Muscle layer of colon (tissue), 2 donors: ENCODE measurements around the gene HOXB2.

Experiments
- H3K27ac ChIP-seq: one replicate; pipeline ENCODE4 v1.7.0; 2013; ENCODE audit warnings: low read depth, mild to moderate bottlenecking, low read length, moderate library complexity
- H3K27me3 ChIP-seq, 2 donors: one replicate each; pipeline ENCODE4 v1.7.0; 2013; ENCODE audit warnings: low read length in 2 of 2, mild to moderate bottlenecking in 2 of 2; ENCODE audit not compliant: insufficient read depth in 2 of 2, control insufficient read depth in 1 of 2
- H3K36me3 ChIP-seq: one replicate; pipeline ENCODE4 v1.7.0; 2013; ENCODE audit warnings: mild to moderate bottlenecking, low read length; ENCODE audit not compliant: insufficient read depth
- H3K4me1 ChIP-seq: one replicate; pipeline ENCODE4 v1.7.0; 2013; ENCODE audit warnings: mild to moderate bottlenecking, low read length; ENCODE audit not compliant: insufficient read depth
- H3K4me3 ChIP-seq, 2 donors: one replicate each; pipeline ENCODE4 v1.7.0; 2013; ENCODE audit warnings: low read length in 2 of 2, low read depth in 1 of 2, mild to moderate bottlenecking in 1 of 2, moderate library complexity in 1 of 2
- H3K9ac ChIP-seq: one replicate; pipeline ENCODE4 v1.7.0; 2013; ENCODE audit warnings: low read length
- H3K9me3 ChIP-seq: one replicate; pipeline ENCODE4 v1.7.0; 2013; ENCODE audit warnings: mild to moderate bottlenecking, low read length
- donor health status: abdominal sarcoma.
- donor health status: Adenocarcinoma of cecum.

HOXB2 gene

DNA sequence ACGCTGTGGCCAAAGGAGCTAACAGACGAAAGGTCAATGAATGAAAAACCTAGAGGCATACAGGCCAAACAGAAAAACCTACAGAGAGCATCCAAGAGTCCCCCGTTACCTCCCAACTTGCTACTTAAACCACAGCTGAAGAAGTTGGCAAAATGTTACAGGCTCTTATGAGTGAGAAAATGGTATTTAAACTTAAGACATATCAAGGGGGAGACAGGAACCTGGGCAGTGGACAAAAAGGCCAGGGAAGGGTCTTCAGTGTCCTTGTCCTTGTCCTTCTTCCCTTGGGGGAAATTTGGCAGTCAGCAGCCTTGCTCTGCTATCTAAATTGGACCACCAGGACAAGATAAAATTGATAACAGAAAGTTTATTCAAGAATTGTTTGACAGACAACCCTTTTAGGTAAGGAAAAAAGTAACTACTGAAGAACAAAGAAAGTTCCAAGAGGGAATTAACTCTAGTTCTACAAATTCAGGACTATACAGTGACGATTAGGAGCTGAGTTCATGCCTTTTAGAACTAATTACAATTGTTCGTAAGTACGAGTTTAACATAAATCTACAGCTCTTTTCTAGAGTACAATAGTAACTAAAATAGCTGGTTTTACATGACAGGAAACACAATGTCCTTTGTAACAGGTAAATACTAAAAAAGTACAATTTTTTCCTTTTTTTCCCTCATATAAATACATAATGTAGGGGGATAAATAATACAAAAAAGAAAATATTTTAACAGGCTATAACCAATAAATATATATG, 3.8 kb upstream of the HOXB2 start:
- Histone ChIP-seq H3K9ac (peak overlapping the region; percentile 71), H3K27me3 (no peaks in the 10 kb centered on the region), H3K4me1 (peaks cover 80% of the 10 kb centered on the region), H3K27ac (peak overlapping the region; percentile 99), H3K9me3 (no peaks in the 10 kb centered on the region), H3K4me3 (peak overlapping the region in 1 of 2 donors; percentile 41), H3K36me3 (peaks cover 7% of the 10 kb centered on the region)

DNA sequence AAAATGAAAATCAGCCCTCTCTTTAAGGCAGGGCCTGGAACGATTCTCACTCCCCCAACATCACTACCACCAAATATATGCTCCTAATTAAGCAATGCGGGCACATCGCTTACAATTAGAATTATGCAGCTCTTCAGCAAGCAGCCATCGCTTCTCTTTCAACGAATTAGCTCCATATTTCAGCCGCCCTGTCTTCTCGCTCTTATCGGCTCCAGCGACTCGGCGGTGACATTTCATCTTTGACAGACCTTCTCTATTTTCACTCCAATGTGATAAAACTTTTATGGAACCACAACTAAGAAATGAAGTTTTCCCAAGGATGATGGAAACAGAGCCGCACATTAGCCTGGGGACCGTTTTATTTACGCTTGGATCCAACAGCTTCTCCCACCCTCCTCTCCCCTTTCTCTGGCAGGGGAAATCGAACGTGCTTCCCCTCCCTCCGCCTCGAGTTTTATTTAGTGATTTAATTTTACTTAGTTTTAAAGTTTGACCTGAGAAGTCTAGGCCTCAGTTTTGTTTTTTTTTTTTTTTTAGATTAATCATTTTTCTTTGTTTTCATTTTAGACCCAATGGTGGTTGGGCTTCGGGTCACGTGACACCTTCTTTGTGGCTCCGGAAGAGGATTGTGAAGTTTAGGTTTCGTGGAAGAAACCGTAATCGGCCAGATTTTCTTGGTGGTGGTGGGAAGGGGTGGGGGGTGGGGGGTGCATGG, 3.1 kb upstream of the HOXB2 start:
- no peaks in the 10 kb centered on the region for H3K27me3 ChIP-seq
- H3K36me3 ChIP-seq, result peaks cover 7% of the 10 kb centered on the region
- peak overlapping the region; percentile 71 for H3K9ac ChIP-seq
- H3K4me1 ChIP-seq, result peaks cover 72% of the 10 kb centered on the region
- peak overlapping the region; percentile 99 for H3K27ac ChIP-seq
- H3K4me3 ChIP-seq, result peak overlapping the region; percentile 6 to 49
- H3K9me3 ChIP-seq, result no peaks in the 10 kb centered on the region

DNA sequence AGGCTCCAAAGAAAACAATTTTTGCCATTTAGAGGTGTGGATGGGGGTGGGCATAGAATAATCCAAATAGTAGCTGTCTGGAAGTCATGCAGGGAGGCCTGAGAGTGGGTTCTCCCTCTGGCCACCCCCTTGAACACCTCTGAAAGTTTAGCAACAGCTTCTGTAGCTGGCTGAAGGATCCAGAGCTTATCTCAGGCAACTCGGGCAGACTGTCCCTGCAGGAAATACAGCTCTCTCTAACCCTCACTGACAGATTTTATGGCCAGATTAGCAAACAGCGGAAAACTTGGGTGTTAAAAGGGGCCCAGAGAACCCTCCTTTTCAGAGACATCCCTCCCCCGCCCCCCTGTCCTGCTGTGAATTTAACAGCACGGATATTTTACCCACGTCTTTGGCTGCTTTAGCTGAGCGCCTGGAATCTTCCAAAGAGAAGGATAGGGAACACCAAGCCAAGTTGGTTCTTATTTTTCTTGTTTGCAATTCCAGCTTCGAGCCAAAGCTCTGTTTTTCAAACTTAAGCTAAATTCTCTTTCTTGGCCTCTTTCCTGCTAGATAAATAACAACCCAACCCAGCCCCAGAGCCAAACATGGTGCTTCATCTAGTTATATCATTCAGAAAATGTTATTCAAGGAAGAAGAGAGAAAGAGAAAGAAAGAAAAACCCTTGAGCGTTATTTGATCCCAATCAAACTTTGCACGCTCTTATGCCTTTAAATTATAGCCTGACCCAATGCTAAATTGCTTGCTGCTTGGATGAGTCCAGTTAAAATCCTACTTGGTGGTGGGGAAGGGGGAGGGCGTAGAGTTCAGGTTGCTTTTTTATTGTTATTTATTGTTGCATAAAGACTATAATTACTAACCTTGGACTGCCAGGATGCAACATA, 2.3 kb upstream of the HOXB2 start:
- peak overlapping the region; percentile 99 for H3K27ac ChIP-seq
- no peaks in the 10 kb centered on the region for H3K9me3 ChIP-seq
- H3K4me3 ChIP-seq, result peak overlapping the region; percentile 6 to 49
- H3K36me3 ChIP-seq, result peaks cover 7% of the 10 kb centered on the region
- H3K4me1 ChIP-seq, result peaks cover 66% of the 10 kb centered on the region
- H3K9ac ChIP-seq, result peak overlapping the region; percentile 31
- H3K27me3 ChIP-seq, result no peaks in the 10 kb centered on the region

DNA sequence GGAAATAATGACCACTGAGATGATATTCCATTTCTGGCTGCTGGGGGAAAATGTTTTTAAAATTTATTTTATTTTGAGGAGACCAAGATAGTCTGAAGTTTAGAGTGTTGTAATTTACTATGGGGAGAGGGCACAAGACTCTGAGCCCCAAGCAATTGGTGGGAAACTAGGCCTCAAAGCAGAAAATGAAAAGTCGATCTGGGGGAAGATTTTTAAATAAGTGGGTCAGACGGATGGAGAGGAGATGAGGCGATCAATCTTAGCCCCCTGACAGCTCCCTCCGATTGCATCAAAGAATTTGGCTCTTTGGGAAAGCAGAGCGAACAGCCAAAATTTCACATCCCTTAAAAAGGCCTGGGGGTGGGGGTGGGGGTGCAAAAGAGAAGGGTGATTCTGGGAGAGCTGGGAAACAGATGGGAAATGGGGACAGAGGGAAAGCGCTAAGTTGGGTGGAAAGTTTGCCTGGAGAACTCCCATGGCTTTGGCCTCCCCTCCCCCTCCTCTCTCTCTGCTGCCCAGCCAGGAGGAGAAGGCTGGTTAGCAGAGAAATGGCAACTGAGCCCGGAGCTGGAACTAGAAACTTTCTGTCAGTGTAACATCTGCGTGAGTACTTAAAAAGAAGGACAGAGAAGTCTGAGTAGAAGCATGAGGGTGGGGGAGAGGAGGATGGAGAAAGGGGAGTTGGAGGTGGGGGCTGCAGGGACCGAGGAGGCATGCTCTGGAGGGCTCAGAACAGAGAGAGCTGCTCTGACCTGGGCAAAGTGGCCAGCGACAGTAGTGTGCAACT, 1.4 kb upstream of the HOXB2 start:
- H3K4me1 ChIP-seq, result peaks cover 58% of the 10 kb centered on the region
- H3K36me3 ChIP-seq, result peaks cover 7% of the 10 kb centered on the region
- peak overlapping the region in 1 of 2 donors; percentile 49 for H3K4me3 ChIP-seq
- H3K9ac ChIP-seq, result peak overlapping the region; percentile 31
- H3K27me3 ChIP-seq, result no peaks in the 10 kb centered on the region
- H3K9me3 ChIP-seq, result no peaks in the 10 kb centered on the region
- H3K27ac ChIP-seq, result peak overlapping the region; percentile 99

DNA sequence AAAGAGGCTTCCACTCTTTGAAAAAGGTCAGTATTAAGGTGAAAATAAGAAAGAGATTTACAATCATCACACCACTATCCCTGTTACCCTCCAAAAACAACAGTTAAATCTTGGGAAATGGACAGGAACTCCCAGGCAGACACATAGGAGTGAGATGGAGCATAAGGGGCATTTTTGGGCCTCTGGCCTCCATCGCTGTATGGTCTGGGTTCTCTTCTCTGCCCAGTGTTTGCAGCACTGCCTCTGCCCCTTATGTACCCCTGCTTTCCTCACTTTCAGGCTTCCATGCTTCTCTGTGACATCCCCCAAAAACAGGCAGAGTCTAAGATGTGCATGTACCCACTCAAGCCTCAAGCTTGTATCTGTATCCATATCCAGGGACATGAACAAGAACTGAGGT, 630 bp upstream of the HOXB2 start:
- no peaks in the 10 kb centered on the region for H3K27me3 ChIP-seq
- peaks cover 57% of the 10 kb centered on the region for H3K4me1 ChIP-seq
- H3K9ac ChIP-seq, result peak overlapping the region; percentile 62

DNA sequence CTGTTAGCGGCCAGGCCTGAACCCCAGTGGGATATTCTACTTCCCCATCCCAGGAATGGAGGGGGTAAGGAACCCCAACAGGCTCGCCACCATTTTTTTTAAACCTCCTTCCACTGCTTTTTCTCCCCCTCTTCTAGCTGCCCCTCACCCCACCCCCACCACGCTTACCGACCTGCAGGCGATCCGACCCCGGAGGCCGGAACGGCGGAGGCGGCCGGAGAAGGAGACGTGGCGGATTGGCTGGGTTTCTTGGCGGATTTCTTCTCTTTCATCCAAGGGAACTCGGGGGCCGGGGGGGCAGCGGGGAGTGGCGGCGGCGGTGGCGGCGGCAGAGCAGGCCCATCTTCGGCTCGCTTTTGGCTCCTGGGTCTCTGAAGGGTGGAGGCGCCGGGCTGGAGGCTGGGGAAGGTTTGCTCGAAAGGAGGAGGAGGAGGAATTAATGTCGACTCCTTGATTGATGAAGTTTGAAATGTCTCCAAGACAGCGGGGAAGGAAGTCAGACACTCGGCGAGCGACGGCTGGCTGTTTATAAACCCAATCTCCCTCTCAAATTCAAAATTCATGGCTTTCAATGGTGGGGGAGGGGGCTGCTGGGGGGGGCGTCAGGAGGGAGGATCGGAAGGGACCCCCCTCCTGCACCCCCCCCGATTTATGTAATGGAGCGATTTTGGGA, 424 bp downstream of the HOXB2 start:
- Histone ChIP-seq H3K27me3 (no peaks in the 10 kb centered on the region), H3K4me1 (peaks cover 56% of the 10 kb centered on the region)

More for the DNA sequence above, 630 bp upstream of the HOXB2 start:
- Histone ChIP-seq H3K9me3 (no peaks in the 10 kb centered on the region), H3K27ac (peak overlapping the region; percentile 99), H3K4me3 (peak overlapping the region in 1 of 2 donors; percentile 36), H3K36me3 (peaks cover 7% of the 10 kb centered on the region)

DNA sequence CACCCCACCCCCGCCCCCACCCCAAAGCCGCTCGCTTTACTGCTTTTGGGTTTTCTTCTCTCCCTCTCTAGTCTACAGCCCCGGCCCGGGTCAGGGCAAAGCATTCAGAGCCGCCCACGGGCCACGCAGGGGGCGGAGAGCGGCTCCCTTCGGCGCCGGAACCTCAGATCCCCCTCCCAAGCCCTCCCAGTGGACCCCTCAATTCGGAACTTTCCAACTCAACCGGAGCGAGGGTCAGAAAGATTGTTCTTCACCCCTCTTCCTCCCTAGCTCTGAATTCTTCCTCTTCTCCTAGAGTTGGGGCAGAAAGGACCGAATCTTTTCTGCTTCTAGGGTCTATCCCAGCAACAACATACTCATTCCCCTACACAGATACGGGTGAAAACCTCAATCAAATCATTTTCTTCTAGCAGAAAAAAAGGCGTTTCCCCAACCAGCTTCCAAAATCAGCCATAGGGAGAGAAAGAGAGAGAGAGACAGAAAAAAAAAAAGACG, 1.0 kb downstream of the HOXB2 start:
- Histone ChIP-seq H3K27me3 (no peaks in the 10 kb centered on the region), H3K4me3 (peak overlapping the region; percentile 78 to 96), H3K9ac (peak overlapping the region; percentile 99)

More for the DNA sequence above, 424 bp downstream of the HOXB2 start:
- H3K27ac ChIP-seq, result peak overlapping the region; percentile 99
- peaks cover 4% of the 10 kb centered on the region for H3K36me3 ChIP-seq
- peak overlapping the region; percentile 78 to 96 for H3K4me3 ChIP-seq
- H3K9ac ChIP-seq, result peak overlapping the region; percentile 99
- H3K9me3 ChIP-seq, result no peaks in the 10 kb centered on the region

DNA sequence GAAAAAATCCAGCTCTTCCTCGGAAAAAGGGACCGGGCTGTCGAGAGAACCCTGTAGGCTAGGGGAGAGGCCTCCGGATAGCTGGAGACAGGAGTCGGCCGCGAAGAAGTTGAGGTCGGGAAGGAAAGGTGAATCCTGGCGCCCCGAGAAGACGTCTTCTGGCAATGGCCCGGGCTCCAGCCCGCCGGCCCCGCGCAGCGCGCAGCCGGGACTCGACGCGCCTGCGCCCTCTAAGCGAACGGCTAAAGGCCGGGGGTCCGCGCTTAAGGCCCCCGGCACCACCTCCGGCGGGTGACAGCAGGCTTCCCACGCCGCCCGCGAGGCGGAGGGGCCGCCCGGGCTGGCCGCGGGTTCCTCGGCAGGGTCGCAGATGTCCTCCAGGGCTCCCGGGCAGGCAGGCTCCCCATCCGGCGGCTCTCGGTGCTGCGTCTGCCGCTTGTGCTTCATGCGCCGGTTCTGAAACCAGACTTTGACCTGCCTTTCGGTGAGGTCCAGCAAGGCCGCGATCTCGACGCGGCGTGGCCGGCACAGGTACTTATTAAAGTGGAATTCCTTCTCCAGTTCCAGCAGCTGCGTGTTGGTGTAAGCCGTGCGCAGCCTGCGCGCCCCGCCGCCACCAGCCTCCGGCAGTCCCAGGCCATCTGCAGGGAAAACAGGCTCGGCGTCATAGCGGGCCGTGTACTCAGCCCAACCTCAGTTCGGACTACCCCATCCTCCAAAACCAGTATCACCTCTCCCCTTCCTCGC, 1.6 kb downstream of the HOXB2 start:
- Histone ChIP-seq H3K27ac (peak overlapping the region; percentile 99), H3K4me1 (peaks cover 44% of the 10 kb centered on the region), H3K4me3 (peak overlapping the region; percentile 78 to 96), H3K9ac (peak overlapping the region; percentile 99), H3K9me3 (no peaks in the 10 kb centered on the region), H3K36me3 (peaks cover 4% of the 10 kb centered on the region), H3K27me3 (no peaks in the 10 kb centered on the region)

More for the DNA sequence above, 1.0 kb downstream of the HOXB2 start:
- H3K4me1 ChIP-seq, result peaks cover 50% of the 10 kb centered on the region
- H3K9me3 ChIP-seq, result no peaks in the 10 kb centered on the region
- H3K27ac ChIP-seq, result peak overlapping the region; percentile 99
- H3K36me3 ChIP-seq, result peaks cover 4% of the 10 kb centered on the region

DNA sequence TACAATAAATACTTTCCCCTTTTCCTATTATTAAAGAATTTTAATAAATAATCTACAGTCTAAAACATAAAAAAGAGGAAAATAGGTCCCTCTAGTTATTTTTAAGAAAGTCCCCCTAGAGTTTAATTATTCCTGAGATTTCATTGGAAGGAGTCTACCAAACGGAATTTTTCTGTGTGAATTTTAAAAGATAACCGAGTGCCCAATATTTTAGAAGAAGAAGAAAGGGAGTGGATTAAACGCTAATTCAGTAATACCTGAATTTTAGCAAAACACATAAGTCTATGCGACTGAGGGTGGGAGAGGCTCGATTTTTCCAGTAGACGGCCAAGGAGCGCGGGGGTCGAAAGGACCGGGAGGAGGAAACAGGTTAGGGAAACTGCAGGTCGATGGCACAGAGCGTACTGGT, 2.2 kb downstream of the HOXB2 start:
- Histone ChIP-seq H3K36me3 (peaks cover 4% of the 10 kb centered on the region), H3K4me3 (peak overlapping the region; percentile 78 to 96), H3K9ac (peak overlapping the region; percentile 99), H3K27me3 (no peaks in the 10 kb centered on the region), H3K4me1 (peaks cover 38% of the 10 kb centered on the region), H3K9me3 (no peaks in the 10 kb centered on the region), H3K27ac (peak overlapping the region; percentile 99)
